ENCODE results near the gene SHISA8. TPM values are rescaled to one million over a fixed set of nuclear protein-coding genes. Genes with fewer than 3 reads are reported as not detected.
A peak's percentile ranks its signal among the peaks of the same experiment; 100 is the strongest.

Gene SHISA8
- total and polyA plus RNA-seq, 2 of the 13 experiments (the other 11 are each of a cell fraction or from before 2014, with no cell fraction given): not detected

MicroRNAs within 50 kb of the gene (microRNA counts, 767-probe panel; counts per million panel counts)
- not detected for microRNA hsa-miR-33a-5p

Small RNAs within 50 kb of the gene (microRNA-seq; reads per million reads assigned to microRNA genes)
- 30.8 reads per million, percentile 60 among the genes with 10 or more reads in this experiment for gene MIR33A

Small RNAs within 50 kb of the gene (small RNA-seq; reads per million reads assigned to genes)
- 5.9 to 1,297 (median 401) reads per million in 3 experiments for gene MIR33A (ENCODE audit: insufficient read depth in 2 of 3, insufficient read length in 3 of 3, low read depth in 2 of 3, low replicate concordance in 1 of 3)

Other genes starting within 250 kb of the SHISA8 start
- gene SNU13, start 226.2 kb downstream of the SHISA8 start, total RNA-seq (2016; rRNA removed; fragmentation: Illumina TruSeq; extraction: Trizol): 203 and 276 TPM in 2 replicates
- 287 and 294 TPM in 2 replicates for gene SNU13, start 226.2 kb downstream of the SHISA8 start, polyA plus RNA-seq (2011; rRNA removed)
- 0.53 and 0.75 TPM in 2 replicates for gene MEI1, start 215.6 kb downstream of the SHISA8 start, total RNA-seq (2016; rRNA removed; fragmentation: Illumina TruSeq; extraction: Trizol)
- 1.9 and 2.7 TPM in 2 replicates for gene MEI1, start 215.6 kb downstream of the SHISA8 start, polyA plus RNA-seq (2011; rRNA removed)
- gene CCDC134, start 114.4 kb downstream of the SHISA8 start, total RNA-seq (2016; rRNA removed; fragmentation: Illumina TruSeq; extraction: Trizol): 11.3 and 17.4 TPM in 2 replicates
- 4.8 and 5.6 TPM in 2 replicates for gene CCDC134, start 114.4 kb downstream of the SHISA8 start, polyA plus RNA-seq (2011; rRNA removed)
- 30.2 and 53.8 TPM in 2 replicates for gene SREBF2, start 82.0 kb downstream of the SHISA8 start, total RNA-seq (2016; rRNA removed; fragmentation: Illumina TruSeq; extraction: Trizol)
- gene SREBF2, start 82.0 kb downstream of the SHISA8 start, polyA plus RNA-seq (2011; rRNA removed): 72.6 and 108 TPM in 2 replicates
- gene TNFRSF13C, start 11.7 kb upstream of the SHISA8 start, total RNA-seq (2016; rRNA removed; fragmentation: Illumina TruSeq; extraction: Trizol): 0.11 TPM in 1 of 2 replicates, not detected in the other
- gene TNFRSF13C, start 11.7 kb upstream of the SHISA8 start, polyA plus RNA-seq (2011; rRNA removed): 0.22 and 0.29 TPM in 2 replicates
- 37.3 and 41.8 TPM in 2 replicates for gene CENPM, start 32.1 kb upstream of the SHISA8 start, total RNA-seq (2016; rRNA removed; fragmentation: Illumina TruSeq; extraction: Trizol)
- 10.6 and 11.2 TPM in 2 replicates for gene CENPM, start 32.1 kb upstream of the SHISA8 start, polyA plus RNA-seq (2011; rRNA removed)
- gene SEPTIN3, start 54.4 kb upstream of the SHISA8 start, total RNA-seq (2016; rRNA removed; fragmentation: Illumina TruSeq; extraction: Trizol): not detected in 2 replicates
- gene SEPTIN3, start 54.4 kb upstream of the SHISA8 start, polyA plus RNA-seq (2011; rRNA removed): 0.04 and 0.08 TPM in 2 replicates
- not detected in 2 replicates for gene WBP2NL, start 83.7 kb upstream of the SHISA8 start, total RNA-seq (2016; rRNA removed; fragmentation: Illumina TruSeq; extraction: Trizol)
- gene WBP2NL, start 83.7 kb upstream of the SHISA8 start, polyA plus RNA-seq (2011; rRNA removed): not detected in 2 replicates
- gene NAGA, start 155.7 kb upstream of the SHISA8 start, total RNA-seq (2016; rRNA removed; fragmentation: Illumina TruSeq; extraction: Trizol): 9.1 and 15.1 TPM in 2 replicates
- gene NAGA, start 155.7 kb upstream of the SHISA8 start, polyA plus RNA-seq (2011; rRNA removed): 23.4 and 25.7 TPM in 2 replicates
- 0.07 TPM in 1 of 2 replicates, not detected in the other for gene PHETA2, start 159.2 kb upstream of the SHISA8 start, total RNA-seq (2016; rRNA removed; fragmentation: Illumina TruSeq; extraction: Trizol)
- not detected in 2 replicates for gene PHETA2, start 159.2 kb upstream of the SHISA8 start, polyA plus RNA-seq (2011; rRNA removed)
- gene SMDT1, start 164.6 kb upstream of the SHISA8 start, total RNA-seq (2016; rRNA removed; fragmentation: Illumina TruSeq; extraction: Trizol): 8.3 and 13.3 TPM in 2 replicates
- 26.6 and 32.8 TPM in 2 replicates for gene SMDT1, start 164.6 kb upstream of the SHISA8 start, polyA plus RNA-seq (2011; rRNA removed)
- gene NDUFA6, start 175.7 kb upstream of the SHISA8 start, total RNA-seq (2016; rRNA removed; fragmentation: Illumina TruSeq; extraction: Trizol): 87.8 and 107 TPM in 2 replicates
- gene NDUFA6, start 175.7 kb upstream of the SHISA8 start, polyA plus RNA-seq (2011; rRNA removed): 64.4 and 68.5 TPM in 2 replicates
- 0.18 and 1.0 TPM in 2 replicates for gene CYP2D6, start 215.7 kb upstream of the SHISA8 start, total RNA-seq (2016; rRNA removed; fragmentation: Illumina TruSeq; extraction: Trizol)
- gene CYP2D6, start 215.7 kb upstream of the SHISA8 start, polyA plus RNA-seq (2011; rRNA removed): 3.7 and 4.4 TPM in 2 replicates

All from HepG2 (cell line).